DND-41 (cell line): ENCODE measurements around the gene RUNX1.
A peak's percentile ranks its signal among the peaks of the same experiment; 100 is the strongest.

ENCODE experiments used
- ATAC-seq: fragments of 200-7000 bp; cut with Tn5 transposase; 3 replicates; pipeline ENCODE4 v1.9.1; 2021; ENCODE audit warnings: low read depth; ENCODE audit not compliant: insufficient read depth
- DNase-seq: peaks from one replicate; pipeline ENCODE4 v3.0.0-alpha.2; 2020
- H2AFZ ChIP-seq: 2 replicates; pipeline ENCODE4 v1.6.0; 2012; ENCODE audit warnings: low read depth, low read length
- H3K27ac ChIP-seq: 2 replicates; pipeline ENCODE4 v1.5.1; 2012; ENCODE audit warnings: low read length, inconsistent platforms
- H3K27me3 ChIP-seq: fragments of 200-600 bp; sonication (generic); 2 replicates; pipeline ENCODE4 v1.6.0; 2012; ENCODE audit warnings: low read length, mild to moderate bottlenecking, inconsistent platforms; ENCODE audit not compliant: insufficient read depth, poor library complexity
- H3K36me3 ChIP-seq: 2 replicates; pipeline ENCODE4 v1.5.1; 2012; ENCODE audit warnings: low read length, inconsistent platforms; ENCODE audit not compliant: insufficient read depth
- H3K4me1 ChIP-seq: 2 replicates; pipeline ENCODE4 v1.5.1; 2012; ENCODE audit warnings: mild to moderate bottlenecking, low read length; ENCODE audit not compliant: insufficient read depth
- H3K4me2 ChIP-seq: 2 replicates; pipeline ENCODE4 v1.6.0; 2012; ENCODE audit warnings: mild to moderate bottlenecking, moderate library complexity, low read length, inconsistent platforms; ENCODE audit not compliant: insufficient read depth
- H3K4me3 ChIP-seq, 2 experiments: fragments of 200-600 bp in 1 of 2; shearing (Covaris generic) in 1 of 2; 2 replicates each; pipeline ENCODE4 v1.5.1; 2012 to 2016; ENCODE audit warnings: inconsistent platforms in 2 of 2, low read length in 2 of 2, mild to moderate bottlenecking in 2 of 2, low read depth in 1 of 2, moderate library complexity in 1 of 2
- H3K79me2 ChIP-seq: 2 replicates; pipeline ENCODE4 v1.6.0; 2012; ENCODE audit warnings: low read length, inconsistent platforms; ENCODE audit not compliant: insufficient read depth
- H3K9ac ChIP-seq: 2 replicates; pipeline ENCODE4 v1.6.0; 2012; ENCODE audit warnings: low read depth, mild to moderate bottlenecking, inconsistent platforms, low read length, moderate library complexity
- H3K9me3 ChIP-seq: 2 replicates; pipeline ENCODE4 v1.5.1; 2012; ENCODE audit warnings: low read length, moderate library complexity, mild to moderate bottlenecking, inconsistent platforms; ENCODE audit not compliant: insufficient read depth, severe bottlenecking
- H4K20me1 ChIP-seq: 2 replicates; pipeline ENCODE4 v1.6.0; 2012; ENCODE audit warnings: low read length; ENCODE audit not compliant: insufficient read depth
- EZH2 ChIP-seq: IDR thresholded peaks from 3 replicates; pipeline ENCODE4 v1.6.1; 2012; ENCODE audit warnings: borderline replicate concordance, low read depth, mild to moderate bottlenecking, moderate library complexity, low read length, inconsistent platforms; ENCODE audit not compliant: severe bottlenecking
- TF ChIP-seq, protein P1 (sequence below): IDR thresholded peaks from 2 replicates; pipeline ENCODE4 v1.5.1; 2012; ENCODE audit warnings: borderline replicate concordance, low read length, moderate library complexity, mild to moderate bottlenecking; ENCODE audit not compliant: poor library complexity, severe bottlenecking; ENCODE audit errors: extremely low read depth

Gene RUNX1

DNA sequence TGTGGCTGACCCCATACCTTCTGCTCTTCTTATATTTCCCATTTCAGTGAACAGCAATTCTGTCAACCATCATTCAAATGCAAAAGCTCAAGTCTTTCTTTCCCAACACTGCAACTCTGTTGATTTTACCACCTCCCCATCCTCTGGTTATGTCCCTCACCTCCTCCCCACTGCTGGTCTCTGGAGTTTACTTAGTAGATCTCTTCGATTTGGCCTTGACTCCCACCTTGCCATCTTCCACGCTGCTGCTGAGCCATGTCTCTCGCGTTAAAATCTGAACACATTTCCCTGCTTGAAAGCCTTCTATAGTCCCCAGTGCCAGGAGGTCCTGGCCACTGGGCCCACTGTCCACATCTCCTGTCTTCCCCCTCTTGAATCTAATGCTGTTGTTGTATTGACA lies 125.5 kb downstream of the RUNX1 start:
- Histone ChIP-seq H4K20me1 (peaks cover 52% of the 10 kb centered on the region), H3K4me3 (no peak overlapping the region), H3K79me2 (peaks cover 97% of the 10 kb centered on the region), H3K27me3 (no peaks in the 10 kb centered on the region), H3K9me3 (no peaks in the 10 kb centered on the region), H2AFZ (no peak overlapping the region), H3K4me1 (peaks cover 30% of the 10 kb centered on the region), H3K4me2 (no peak overlapping the region), H3K9ac (no peak overlapping the region), H3K27ac (peak overlapping the region; percentile 60), H3K36me3 (peaks cover 45% of the 10 kb centered on the region)
- DNase-seq: no peak
- no peak for TF ChIP-seq EZH2
- TF ChIP-seq, protein P1, sequence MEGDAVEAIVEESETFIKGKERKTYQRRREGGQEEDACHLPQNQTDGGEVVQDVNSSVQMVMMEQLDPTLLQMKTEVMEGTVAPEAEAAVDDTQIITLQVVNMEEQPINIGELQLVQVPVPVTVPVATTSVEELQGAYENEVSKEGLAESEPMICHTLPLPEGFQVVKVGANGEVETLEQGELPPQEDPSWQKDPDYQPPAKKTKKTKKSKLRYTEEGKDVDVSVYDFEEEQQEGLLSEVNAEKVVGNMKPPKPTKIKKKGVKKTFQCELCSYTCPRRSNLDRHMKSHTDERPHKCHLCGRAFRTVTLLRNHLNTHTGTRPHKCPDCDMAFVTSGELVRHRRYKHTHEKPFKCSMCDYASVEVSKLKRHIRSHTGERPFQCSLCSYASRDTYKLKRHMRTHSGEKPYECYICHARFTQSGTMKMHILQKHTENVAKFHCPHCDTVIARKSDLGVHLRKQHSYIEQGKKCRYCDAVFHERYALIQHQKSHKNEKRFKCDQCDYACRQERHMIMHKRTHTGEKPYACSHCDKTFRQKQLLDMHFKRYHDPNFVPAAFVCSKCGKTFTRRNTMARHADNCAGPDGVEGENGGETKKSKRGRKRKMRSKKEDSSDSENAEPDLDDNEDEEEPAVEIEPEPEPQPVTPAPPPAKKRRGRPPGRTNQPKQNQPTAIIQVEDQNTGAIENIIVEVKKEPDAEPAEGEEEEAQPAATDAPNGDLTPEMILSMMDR: no peak
- no peak for ATAC-seq

DNA sequence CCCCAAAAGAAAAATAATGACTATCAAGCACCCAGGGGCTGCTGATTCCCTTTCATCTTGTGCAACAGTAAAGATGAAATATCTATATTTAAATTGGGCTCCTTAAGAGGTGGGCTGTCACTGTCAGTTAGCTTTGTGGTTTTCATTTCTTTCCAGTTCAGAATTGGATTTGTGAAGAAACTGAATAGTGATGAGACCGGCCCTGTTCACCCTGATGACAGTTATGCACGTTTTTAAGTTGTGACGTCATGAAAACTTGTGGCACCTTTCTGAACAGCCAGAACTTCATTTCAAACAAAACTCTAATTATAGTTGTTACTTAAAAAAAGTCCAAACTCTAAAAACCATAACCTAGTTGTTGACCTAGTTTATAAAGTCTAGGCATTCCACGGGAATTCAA lies 125.9 kb downstream of the RUNX1 start:
- H3K4me3 ChIP-seq: no peak overlapping the region
- H3K4me1 ChIP-seq: peaks cover 30% of the 10 kb centered on the region
- peaks cover 96% of the 10 kb centered on the region for H3K79me2 ChIP-seq
- H3K9ac ChIP-seq: no peak overlapping the region
- no peaks in the 10 kb centered on the region for H3K9me3 ChIP-seq
- H3K36me3 ChIP-seq: peaks cover 46% of the 10 kb centered on the region
- no peak overlapping the region for H2AFZ ChIP-seq
- H3K27me3 ChIP-seq: no peaks in the 10 kb centered on the region
- DNase-seq: no peak
- ATAC-seq: peak; percentile 74
- peaks cover 52% of the 10 kb centered on the region for H4K20me1 ChIP-seq
- H3K4me2 ChIP-seq: no peak overlapping the region
- TF ChIP-seq EZH2: no peak
- TF ChIP-seq, protein P1: no peak
- peak overlapping the region; percentile 60 for H3K27ac ChIP-seq

DNA sequence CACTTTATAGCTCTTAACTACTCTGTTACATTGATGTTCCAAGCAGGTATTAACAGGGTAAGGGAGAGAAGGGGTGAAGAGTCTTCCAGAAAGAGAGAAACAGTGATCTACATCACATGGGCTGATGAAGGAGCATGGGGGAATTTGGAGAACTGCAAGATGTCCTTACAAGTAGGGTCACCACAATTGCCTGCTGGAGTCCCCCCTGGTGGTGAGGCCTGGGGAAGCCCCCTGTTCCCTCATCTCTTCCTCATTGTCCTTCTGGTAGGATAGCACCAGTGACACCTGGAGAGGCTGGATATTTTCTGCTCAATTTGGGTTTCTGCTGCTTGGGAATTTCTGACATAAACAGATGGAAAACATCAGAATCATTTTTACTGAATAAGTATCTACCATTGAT lies 126.6 kb downstream of the RUNX1 start:
- Histone ChIP-seq H3K79me2 (peaks cover 96% of the 10 kb centered on the region), H3K9ac (no peak overlapping the region)

More for the DNA sequence above, 126.6 kb downstream of the RUNX1 start:
- H3K9me3 ChIP-seq: no peaks in the 10 kb centered on the region
- peaks cover 50% of the 10 kb centered on the region for H3K36me3 ChIP-seq
- no peak overlapping the region; the same call in none of the 2 replicates for H3K27ac ChIP-seq
- H4K20me1 ChIP-seq: peaks cover 50% of the 10 kb centered on the region
- no peak for DNase-seq
- no peaks in the 10 kb centered on the region for H3K27me3 ChIP-seq
- no peak overlapping the region for H2AFZ ChIP-seq
- no peak for TF ChIP-seq EZH2
- TF ChIP-seq, protein P1: no peak
- no peak for ATAC-seq
- H3K4me2 ChIP-seq: no peak overlapping the region
- H3K4me3 ChIP-seq: no peak overlapping the region
- H3K4me1 ChIP-seq: peaks cover 30% of the 10 kb centered on the region
